Measurements from ENCODE around the gene NEU3.

NEU3 gene

GRCh38 chr11:75059299-75059698 lies 70.6 kb downstream of the NEU3 start:
- in situ Hi-C loops (cut with MboI; ENCODE audit: low sequenced_read_pairs) = no loop called here

GRCh38 chr11:75063741-75064314 lies 75.1 kb downstream of the NEU3 start:
- in situ Hi-C loops (cut with MboI; ENCODE audit: low sequenced_read_pairs) = no loop called here

GRCh38 chr11:75066061-75066460 lies 77.3 kb downstream of the NEU3 start:
- in situ Hi-C loops (cut with MboI; ENCODE audit: low sequenced_read_pairs) = no loop called here

All from HL-60/S4 treated with retinoic acid at 250 ng/mL for 4 days and 3 days (cell line).